ENCODE results near the gene PNRC2. TPM values are rescaled to one million over a fixed set of nuclear protein-coding genes. Genes with fewer than 3 reads are reported as not detected.

The PNRC2 gene, protein sequence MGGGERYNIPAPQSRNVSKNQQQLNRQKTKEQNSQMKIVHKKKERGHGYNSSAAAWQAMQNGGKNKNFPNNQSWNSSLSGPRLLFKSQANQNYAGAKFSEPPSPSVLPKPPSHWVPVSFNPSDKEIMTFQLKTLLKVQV
- polyA plus RNA-seq (2013): 125 and 134 TPM in 2 replicates

DNA sequence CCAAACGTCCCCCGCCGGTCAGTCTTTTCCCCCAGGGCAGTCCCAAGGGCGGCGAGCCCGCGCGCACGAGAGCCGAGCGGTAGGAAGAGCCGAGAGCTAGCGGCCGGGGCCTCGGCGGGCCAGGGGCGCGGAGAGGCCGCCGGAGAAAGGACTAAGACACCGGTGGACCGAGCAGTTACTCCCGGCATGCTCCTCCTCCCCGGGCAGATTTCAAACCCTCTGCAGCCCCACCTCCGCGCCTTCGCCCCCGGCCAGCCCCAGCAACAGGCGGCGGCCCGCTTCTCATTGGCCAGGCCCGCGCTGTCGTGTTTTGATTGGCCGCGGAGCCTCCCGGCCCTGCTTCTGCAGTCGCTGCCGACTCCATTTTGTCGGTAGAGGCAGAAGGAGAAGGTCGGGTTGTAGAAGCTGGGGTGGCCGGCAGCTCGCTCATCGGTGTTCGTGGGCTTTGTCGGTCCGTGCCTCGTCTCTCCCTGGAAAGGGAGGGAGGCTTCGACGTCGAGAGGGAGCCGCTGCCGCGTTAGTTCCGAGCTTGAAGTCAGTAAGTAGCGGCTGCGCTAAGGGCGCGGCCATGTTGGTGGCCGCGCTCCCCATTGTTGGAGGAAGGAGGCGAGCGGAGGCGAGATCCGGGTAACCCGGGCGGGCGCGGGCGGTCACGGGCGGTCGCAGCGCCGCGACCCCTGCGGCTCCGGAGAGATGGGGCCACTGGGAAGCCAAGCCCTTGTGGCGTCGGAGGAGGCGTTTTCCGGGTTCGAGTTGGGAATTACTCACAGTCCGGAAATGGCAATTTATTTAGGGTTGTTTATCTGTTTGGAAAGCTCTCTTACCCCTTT lies at the start of gene PNRC2:
PNRC2 (plus strand) TSS at position 368 of the 830 bp plus-strand sequence. CDS start 1,630 bp downstream, outside the sequence.
- Histone ChIP-seq H3K36me3 (ENCODE audit: control insufficient read depth in 1 of 2, insufficient read depth in 2 of 2, low read length in 2 of 2) (peaks cover 0 to 4% of the 10 kb centered on the region in 2 experiments), H2AFZ (ENCODE audit: insufficient read depth, low read length, poor library complexity) (peak within 1 kb of the TSS; percentile 79), H3K23ac (ENCODE audit: low read length) (no peak within 1 kb of the TSS), H2BK120ac (ENCODE audit: insufficient read depth, low read length, poor library complexity) (peak within 1 kb of the TSS; percentile 90), H3K4me3 (ENCODE audit: low read depth, low read length) (peak within 1 kb of the TSS; percentile 94), H3K9me3 (ENCODE audit: insufficient read depth, low read depth, low read length) (no peaks in the 10 kb centered on the region), H3K9ac (ENCODE audit: low read length) (peak within 1 kb of the TSS; percentile 98), H3K79me2 (ENCODE audit: control insufficient read depth, insufficient read depth, low read length, poor library complexity) (peaks cover 9% of the 10 kb centered on the region), H3K18ac (ENCODE audit: low read length) (peak within 1 kb of the TSS; percentile 97), H3K27ac (ENCODE audit: low read depth, low read length) (peak within 1 kb of the TSS; percentile 100), H2BK12ac (ENCODE audit: low read length) (no peak within 1 kb of the TSS), H2BK5ac (ENCODE audit: low read depth, low read length, poor library complexity) (peak within 1 kb of the TSS; percentile 93), H4K8ac (ENCODE audit: low read depth, low read length) (peak within 1 kb of the TSS; percentile 96), H3K4me2 (ENCODE audit: low read length) (peak within 1 kb of the TSS; percentile 89), H4K12ac (ENCODE audit: low read depth, low read length) (peak within 1 kb of the TSS; percentile 86), H2AK5ac (ENCODE audit: low read length) (peak within 1 kb of the TSS; percentile 96), H4K91ac (ENCODE audit: low read depth, low read length) (peak within 1 kb of the TSS; percentile 97), H3K4me1 (ENCODE audit: control insufficient read depth in 1 of 2, insufficient read depth in 2 of 2, low read length in 2 of 2) (peaks cover 8 to 14% of the 10 kb centered on the region in 2 experiments), H3K79me1 (ENCODE audit: low read length) (peaks cover 13% of the 10 kb centered on the region), H3K4ac (ENCODE audit: low read depth, low read length) (peak within 1 kb of the TSS; percentile 97), H3K14ac (ENCODE audit: low read length) (peak within 1 kb of the TSS; percentile 93), H3K27me3 (ENCODE audit: insufficient read depth, low read length) (no peaks in the 10 kb centered on the region)
- no CpG with 5 or more reads among the region's 84 CpGs for WGBS (ENCODE audit: extremely low coverage, insufficient coverage, insufficient read length)
- peak; percentile 98 for DNase-seq

DNA sequence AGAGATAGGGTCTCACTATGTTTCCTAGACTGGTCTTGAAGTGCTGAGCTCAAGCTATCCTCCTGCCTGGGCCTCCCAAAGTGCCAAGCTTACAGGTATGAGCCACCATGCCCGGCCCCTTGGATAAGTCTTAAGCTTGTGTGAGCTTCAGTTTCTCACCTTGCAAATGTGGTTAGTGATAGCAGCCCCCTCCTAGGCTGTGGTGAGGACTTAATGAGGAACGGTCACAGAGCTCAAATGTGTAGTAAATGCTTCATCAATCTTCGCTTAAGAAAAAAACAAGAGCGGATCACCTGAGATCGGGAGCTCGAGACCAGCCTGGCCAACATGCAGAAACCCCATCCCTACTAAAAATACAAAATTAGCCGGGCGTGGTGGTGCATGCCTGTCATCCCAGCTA lies 49.5 kb upstream of the PNRC2 start:
- Histone ChIP-seq H3K79me1 (ENCODE audit: low read length) (no peaks in the 10 kb centered on the region), H3K9ac (ENCODE audit: low read length) (no peak overlapping the region), H3K27ac (ENCODE audit: low read depth, low read length) (no peak overlapping the region), H3K4me3 (ENCODE audit: low read depth, low read length) (no peak overlapping the region), H2BK120ac (ENCODE audit: insufficient read depth, low read length, poor library complexity) (no peak overlapping the region), H3K14ac (ENCODE audit: low read length) (no peak overlapping the region), H2BK12ac (ENCODE audit: low read length) (no peak overlapping the region), H3K36me3 (ENCODE audit: control insufficient read depth in 1 of 2, insufficient read depth in 2 of 2, low read length in 2 of 2) (no peaks in the 10 kb centered on the region), H3K18ac (ENCODE audit: low read length) (no peak overlapping the region), H3K27me3 (ENCODE audit: insufficient read depth, low read length) (no peaks in the 10 kb centered on the region), H4K8ac (ENCODE audit: low read depth, low read length) (no peak overlapping the region), H3K4me1 (ENCODE audit: control insufficient read depth in 1 of 2, insufficient read depth in 2 of 2, low read length in 2 of 2) (no peaks in the 10 kb centered on the region), H3K4ac (ENCODE audit: low read depth, low read length) (no peak overlapping the region), H3K9me3 (ENCODE audit: insufficient read depth, low read depth, low read length) (no peaks in the 10 kb centered on the region), H2AK5ac (ENCODE audit: low read length) (no peak overlapping the region), H3K4me2 (ENCODE audit: low read length) (no peak overlapping the region), H3K23ac (ENCODE audit: low read length) (no peak overlapping the region), H4K91ac (ENCODE audit: low read depth, low read length) (no peak overlapping the region), H4K12ac (ENCODE audit: low read depth, low read length) (no peak overlapping the region), H2AFZ (ENCODE audit: insufficient read depth, low read length, poor library complexity) (no peak overlapping the region), H3K79me2 (ENCODE audit: control insufficient read depth, insufficient read depth, low read length, poor library complexity) (no peaks in the 10 kb centered on the region), H2BK5ac (ENCODE audit: low read depth, low read length, poor library complexity) (no peak overlapping the region)
- WGBS (ENCODE audit: extremely low coverage, insufficient coverage, insufficient read length): no CpG with 5 or more reads among the region's 8 CpGs
- no peak for DNase-seq

DNA sequence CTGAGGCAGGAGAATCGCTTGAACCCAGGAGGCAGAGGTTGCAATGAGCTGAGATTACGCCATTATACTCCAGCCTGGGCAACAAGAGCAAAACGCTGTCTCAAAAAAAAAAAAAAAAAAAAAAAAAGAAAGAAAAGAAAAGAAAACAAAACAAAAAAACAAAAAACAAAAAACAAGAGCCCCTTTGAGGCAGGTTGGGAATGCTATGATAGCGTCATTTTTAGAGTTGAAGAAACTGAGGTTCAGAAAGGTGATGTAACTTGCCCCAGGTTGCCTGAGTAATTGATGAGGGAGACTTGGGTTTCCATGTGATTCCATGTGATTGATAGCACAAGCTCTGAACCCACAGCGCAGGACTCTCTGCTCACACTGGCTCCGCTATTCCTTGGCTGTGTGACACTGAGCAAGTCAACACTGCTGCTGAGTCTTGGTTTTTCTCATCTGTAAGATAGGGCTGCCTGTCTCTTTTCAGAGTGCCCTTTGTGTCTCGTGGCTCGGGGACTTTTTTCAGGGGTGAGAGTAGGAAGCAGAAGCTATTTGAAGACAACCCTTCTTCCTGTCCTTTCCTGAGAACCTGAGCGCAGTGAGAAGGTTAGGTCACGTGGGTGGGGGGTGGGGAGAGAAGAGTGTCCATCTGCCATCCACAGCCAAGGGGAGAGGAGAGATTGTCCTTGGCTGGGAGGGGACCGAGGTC lies 48.9 kb upstream of the PNRC2 start:
- Histone ChIP-seq H3K9ac (ENCODE audit: low read length) (no peak overlapping the region), H3K18ac (ENCODE audit: low read length) (no peak overlapping the region), H3K4ac (ENCODE audit: low read depth, low read length) (no peak overlapping the region), H4K91ac (ENCODE audit: low read depth, low read length) (no peak overlapping the region), H2BK12ac (ENCODE audit: low read length) (no peak overlapping the region), H3K4me2 (ENCODE audit: low read length) (no peak overlapping the region), H3K14ac (ENCODE audit: low read length) (no peak overlapping the region), H3K4me1 (ENCODE audit: control insufficient read depth in 1 of 2, insufficient read depth in 2 of 2, low read length in 2 of 2) (no peaks in the 10 kb centered on the region), H2AFZ (ENCODE audit: insufficient read depth, low read length, poor library complexity) (no peak overlapping the region), H3K36me3 (ENCODE audit: control insufficient read depth in 1 of 2, insufficient read depth in 2 of 2, low read length in 2 of 2) (no peaks in the 10 kb centered on the region), H3K27ac (ENCODE audit: low read depth, low read length) (no peak overlapping the region), H3K4me3 (ENCODE audit: low read depth, low read length) (no peak overlapping the region), H3K79me2 (ENCODE audit: control insufficient read depth, insufficient read depth, low read length, poor library complexity) (no peaks in the 10 kb centered on the region), H3K27me3 (ENCODE audit: insufficient read depth, low read length) (no peaks in the 10 kb centered on the region), H3K23ac (ENCODE audit: low read length) (no peak overlapping the region), H2BK120ac (ENCODE audit: insufficient read depth, low read length, poor library complexity) (no peak overlapping the region), H4K8ac (ENCODE audit: low read depth, low read length) (no peak overlapping the region), H3K79me1 (ENCODE audit: low read length) (no peaks in the 10 kb centered on the region), H2AK5ac (ENCODE audit: low read length) (no peak overlapping the region), H3K9me3 (ENCODE audit: insufficient read depth, low read depth, low read length) (no peaks in the 10 kb centered on the region), H2BK5ac (ENCODE audit: low read depth, low read length, poor library complexity) (no peak overlapping the region), H4K12ac (ENCODE audit: low read depth, low read length) (no peak overlapping the region)
- WGBS (ENCODE audit: extremely low coverage, insufficient coverage, insufficient read length): no CpG with 5 or more reads among the region's 11 CpGs
- no peak for DNase-seq

DNA sequence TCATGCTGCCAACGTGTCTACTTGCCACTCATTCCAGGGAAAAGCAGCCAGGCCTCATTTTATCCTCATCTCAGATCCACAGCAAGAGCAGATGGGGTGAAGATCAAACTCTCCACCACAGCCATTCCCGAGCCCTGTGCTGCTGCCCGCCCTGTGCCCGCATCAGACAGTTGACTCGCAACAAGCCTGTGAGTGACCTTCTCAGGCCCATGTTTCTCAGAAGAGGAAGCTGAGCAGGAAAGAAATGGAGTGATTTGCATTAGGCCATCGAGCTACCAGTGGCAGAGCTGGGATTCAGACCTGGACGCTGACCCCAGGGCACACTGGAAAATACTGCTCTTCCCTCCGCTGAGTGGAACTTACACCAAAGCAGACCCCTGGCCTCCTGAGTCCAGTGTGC lies 47.7 kb upstream of the PNRC2 start:
- Histone ChIP-seq H3K27me3 (ENCODE audit: insufficient read depth, low read length) (no peaks in the 10 kb centered on the region), H3K9me3 (ENCODE audit: insufficient read depth, low read depth, low read length) (no peaks in the 10 kb centered on the region), H3K14ac (ENCODE audit: low read length) (no peak overlapping the region), H3K9ac (ENCODE audit: low read length) (no peak overlapping the region), H3K4me1 (ENCODE audit: control insufficient read depth in 1 of 2, insufficient read depth in 2 of 2, low read length in 2 of 2) (no peaks in the 10 kb centered on the region), H3K79me2 (ENCODE audit: control insufficient read depth, insufficient read depth, low read length, poor library complexity) (no peaks in the 10 kb centered on the region), H3K23ac (ENCODE audit: low read length) (no peak overlapping the region), H3K79me1 (ENCODE audit: low read length) (no peaks in the 10 kb centered on the region), H3K36me3 (ENCODE audit: control insufficient read depth in 1 of 2, insufficient read depth in 2 of 2, low read length in 2 of 2) (no peaks in the 10 kb centered on the region), H2AK5ac (ENCODE audit: low read length) (no peak overlapping the region), H3K4me3 (ENCODE audit: low read depth, low read length) (no peak overlapping the region), H3K27ac (ENCODE audit: low read depth, low read length) (no peak overlapping the region), H2BK5ac (ENCODE audit: low read depth, low read length, poor library complexity) (no peak overlapping the region), H2BK120ac (ENCODE audit: insufficient read depth, low read length, poor library complexity) (no peak overlapping the region), H3K4ac (ENCODE audit: low read depth, low read length) (no peak overlapping the region), H2AFZ (ENCODE audit: insufficient read depth, low read length, poor library complexity) (no peak overlapping the region), H4K8ac (ENCODE audit: low read depth, low read length) (no peak overlapping the region), H3K18ac (ENCODE audit: low read length) (no peak overlapping the region), H3K4me2 (ENCODE audit: low read length) (no peak overlapping the region), H4K91ac (ENCODE audit: low read depth, low read length) (no peak overlapping the region), H4K12ac (ENCODE audit: low read depth, low read length) (no peak overlapping the region), H2BK12ac (ENCODE audit: low read length) (no peak overlapping the region)
- WGBS (ENCODE audit: extremely low coverage, insufficient coverage, insufficient read length): no CpG with 5 or more reads among the region's 8 CpGs
- no peak for DNase-seq
